Measurements from ENCODE around the gene FBXL7.

FBXL7 gene

DNA sequence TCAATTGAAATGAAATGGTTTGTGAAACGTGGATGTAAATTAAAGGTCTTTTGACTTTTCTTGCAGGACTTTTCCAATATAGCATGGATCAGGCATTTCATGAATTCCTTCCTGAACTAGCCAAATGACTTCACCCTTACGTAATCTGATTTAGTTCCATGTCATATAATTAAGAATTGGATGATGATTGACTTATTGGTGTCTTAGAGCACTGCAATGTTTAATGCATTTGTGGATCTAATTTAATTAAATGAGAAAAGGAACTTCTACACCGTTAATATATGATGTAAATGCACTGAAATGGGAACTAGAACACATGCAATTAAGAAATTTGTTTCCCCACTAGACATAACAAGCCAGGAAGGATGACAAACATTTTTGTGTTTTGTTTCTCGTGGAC is 228.8 kb downstream of the FBXL7 start:
- no peak overlapping the region for H3K4me3 ChIP-seq (ENCODE audit: low read depth, low read length)
- no peak for DNase-seq (ENCODE audit: low read depth)
- TF ChIP-seq POLR2A (IDR thresholded peaks at IDR 0.05; ENCODE audit: extremely low read depth, insufficient read length) (no peak), MYC (IDR thresholded peaks at IDR 0.05; ENCODE audit: low read depth, low read length) (no peak)
- TF ChIP-seq, protein P1, sequence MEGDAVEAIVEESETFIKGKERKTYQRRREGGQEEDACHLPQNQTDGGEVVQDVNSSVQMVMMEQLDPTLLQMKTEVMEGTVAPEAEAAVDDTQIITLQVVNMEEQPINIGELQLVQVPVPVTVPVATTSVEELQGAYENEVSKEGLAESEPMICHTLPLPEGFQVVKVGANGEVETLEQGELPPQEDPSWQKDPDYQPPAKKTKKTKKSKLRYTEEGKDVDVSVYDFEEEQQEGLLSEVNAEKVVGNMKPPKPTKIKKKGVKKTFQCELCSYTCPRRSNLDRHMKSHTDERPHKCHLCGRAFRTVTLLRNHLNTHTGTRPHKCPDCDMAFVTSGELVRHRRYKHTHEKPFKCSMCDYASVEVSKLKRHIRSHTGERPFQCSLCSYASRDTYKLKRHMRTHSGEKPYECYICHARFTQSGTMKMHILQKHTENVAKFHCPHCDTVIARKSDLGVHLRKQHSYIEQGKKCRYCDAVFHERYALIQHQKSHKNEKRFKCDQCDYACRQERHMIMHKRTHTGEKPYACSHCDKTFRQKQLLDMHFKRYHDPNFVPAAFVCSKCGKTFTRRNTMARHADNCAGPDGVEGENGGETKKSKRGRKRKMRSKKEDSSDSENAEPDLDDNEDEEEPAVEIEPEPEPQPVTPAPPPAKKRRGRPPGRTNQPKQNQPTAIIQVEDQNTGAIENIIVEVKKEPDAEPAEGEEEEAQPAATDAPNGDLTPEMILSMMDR (IDR thresholded peaks at IDR 0.05; ENCODE audit: low read depth, low read length): no peak
- TF ChIP-seq, protein P2, sequence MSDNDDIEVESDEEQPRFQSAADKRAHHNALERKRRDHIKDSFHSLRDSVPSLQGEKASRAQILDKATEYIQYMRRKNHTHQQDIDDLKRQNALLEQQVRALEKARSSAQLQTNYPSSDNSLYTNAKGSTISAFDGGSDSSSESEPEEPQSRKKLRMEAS (IDR thresholded peaks at IDR 0.05; ENCODE audit: low read depth, low read length): no peak

DNA sequence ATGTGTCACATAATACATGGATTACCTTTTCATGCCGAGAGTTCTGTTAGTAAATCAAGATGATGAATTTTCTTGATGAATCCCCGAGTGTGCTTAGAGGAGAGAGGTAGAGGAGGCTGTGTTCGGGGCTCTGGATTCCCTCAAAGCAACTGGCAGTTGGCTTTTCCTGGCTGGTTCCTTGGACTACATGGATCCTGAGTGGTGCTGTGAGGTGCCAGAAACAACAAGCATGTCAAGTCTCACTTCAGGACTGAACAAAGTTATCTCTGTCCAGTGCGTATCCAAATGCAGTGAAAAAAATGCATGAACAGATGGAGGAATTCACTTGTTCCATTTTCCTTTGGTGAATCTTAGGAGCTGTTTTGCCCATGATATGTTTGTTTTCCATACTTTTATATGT is 231.7 kb downstream of the FBXL7 start:
- no peak overlapping the region for H3K4me3 ChIP-seq (ENCODE audit: low read depth, low read length)
- no peak for DNase-seq (ENCODE audit: low read depth)
- TF ChIP-seq MYC (IDR thresholded peaks at IDR 0.05; ENCODE audit: low read depth, low read length) (no peak), POLR2A (IDR thresholded peaks at IDR 0.05; ENCODE audit: extremely low read depth, insufficient read length) (no peak)
- TF ChIP-seq, protein P2 (IDR thresholded peaks at IDR 0.05; ENCODE audit: low read depth, low read length): no peak
- TF ChIP-seq, protein P1 (IDR thresholded peaks at IDR 0.05; ENCODE audit: low read depth, low read length): no peak

DNA sequence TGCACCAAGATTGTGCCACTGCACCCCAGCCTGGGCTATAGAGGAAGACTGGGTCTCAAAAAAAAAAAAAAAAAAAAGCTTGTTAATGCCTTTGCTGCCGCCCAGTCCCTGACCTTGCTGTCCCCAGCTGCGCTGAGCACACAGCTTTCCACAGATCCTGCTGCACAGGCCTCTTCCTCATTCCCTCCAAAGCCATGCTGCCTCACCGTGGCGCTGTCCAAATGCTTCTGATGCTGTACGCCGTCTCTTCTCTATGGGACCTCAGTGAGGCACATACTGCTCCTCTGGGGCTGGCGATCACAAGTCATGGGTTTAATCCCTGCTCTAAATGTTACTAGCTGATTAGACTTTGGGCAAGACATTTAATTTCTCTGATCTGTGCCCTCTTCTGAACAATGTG is 234.1 kb downstream of the FBXL7 start:
- H3K4me3 ChIP-seq (ENCODE audit: low read depth, low read length): no peak overlapping the region
- DNase-seq (ENCODE audit: low read depth): peak; percentile 4
- TF ChIP-seq, protein P1 (IDR thresholded peaks at IDR 0.05; ENCODE audit: low read depth, low read length): no peak
- TF ChIP-seq POLR2A (IDR thresholded peaks at IDR 0.05; ENCODE audit: extremely low read depth, insufficient read length): no peak
- TF ChIP-seq, protein P2 (IDR thresholded peaks at IDR 0.05; ENCODE audit: low read depth, low read length): no peak
- no peak for TF ChIP-seq MYC (IDR thresholded peaks at IDR 0.05; ENCODE audit: low read depth, low read length)

DNA sequence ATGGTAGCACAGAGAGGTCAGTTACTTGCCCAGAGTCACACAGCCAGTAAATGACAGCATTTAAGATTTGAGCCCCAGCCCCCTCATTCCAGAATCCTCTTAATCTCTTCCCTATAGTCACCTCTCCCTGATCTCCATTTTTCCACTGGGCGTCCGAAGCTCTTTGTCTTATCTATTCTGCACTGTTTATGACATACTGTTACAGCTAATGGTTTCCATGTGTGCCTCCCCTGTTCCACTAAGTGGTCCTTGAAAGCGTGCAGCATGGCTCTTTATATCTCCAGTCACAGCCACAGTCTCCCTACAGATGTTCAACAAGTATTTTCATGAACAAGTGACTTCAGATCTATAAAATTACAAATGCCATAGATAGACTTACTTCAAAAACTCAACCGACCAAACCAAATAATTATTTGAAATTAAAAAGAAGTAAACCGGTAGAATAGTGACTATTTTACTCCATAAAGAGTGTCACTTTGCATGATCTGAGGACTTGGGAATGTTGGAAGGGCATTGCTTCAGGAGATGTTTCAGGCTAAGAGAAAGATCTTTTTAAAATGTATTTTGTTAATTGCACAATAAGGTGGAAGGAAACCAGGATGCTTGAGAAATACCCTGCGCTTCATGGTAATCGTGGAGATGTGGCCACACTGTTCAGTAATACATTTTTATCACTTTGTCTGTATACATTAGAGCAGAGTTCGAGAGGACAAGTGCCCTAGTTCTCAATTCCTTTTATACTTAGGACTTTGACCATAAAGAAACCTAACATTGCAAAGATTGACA is 237.2 kb downstream of the FBXL7 start:
- H3K4me3 ChIP-seq (ENCODE audit: low read depth, low read length): no peak overlapping the region
- DNase-seq (ENCODE audit: low read depth): no peak
- no peak for TF ChIP-seq POLR2A (IDR thresholded peaks at IDR 0.05; ENCODE audit: extremely low read depth, insufficient read length)
- TF ChIP-seq, protein P1 (IDR thresholded peaks at IDR 0.05; ENCODE audit: low read depth, low read length): no peak
- TF ChIP-seq, protein P2 (IDR thresholded peaks at IDR 0.05; ENCODE audit: low read depth, low read length): no peak
- no peak for TF ChIP-seq MYC (IDR thresholded peaks at IDR 0.05; ENCODE audit: low read depth, low read length)

DNA sequence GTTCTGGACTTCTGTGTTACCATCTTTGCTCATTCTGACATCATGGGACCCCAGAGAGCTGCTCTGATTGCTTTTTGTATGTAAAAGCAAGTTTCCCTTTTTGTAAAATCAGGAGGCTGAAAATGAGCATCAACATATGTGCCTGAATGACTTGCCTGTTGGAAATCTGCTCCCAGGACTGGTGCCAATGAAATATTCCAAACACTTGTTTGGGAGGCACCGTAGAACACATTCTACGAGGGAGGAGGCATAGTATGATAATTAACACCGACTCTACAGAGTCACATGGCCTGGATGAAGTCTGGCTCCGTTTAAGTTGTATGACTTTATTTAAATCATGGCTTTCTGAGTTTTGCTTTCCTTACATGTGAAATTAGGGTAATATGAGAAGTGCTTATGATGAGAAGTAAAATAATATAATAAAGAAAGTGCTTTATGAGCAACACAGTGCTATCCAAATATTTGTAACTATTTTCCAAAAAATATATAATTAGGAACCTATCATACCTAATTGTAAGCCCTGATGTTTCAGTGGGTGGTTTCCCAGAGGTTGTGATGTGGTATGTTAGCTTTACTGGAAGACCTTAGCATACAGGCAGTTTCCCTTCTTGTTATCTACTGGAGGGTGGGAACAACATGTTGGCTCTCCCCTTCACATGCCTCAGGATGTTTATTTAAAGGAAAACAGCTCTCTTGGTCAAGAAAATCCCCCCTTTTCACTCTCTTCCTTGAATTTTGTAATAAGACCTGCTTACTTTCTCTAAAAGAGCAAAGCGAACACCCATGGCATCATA is 238.1 kb downstream of the FBXL7 start:
- no peak for DNase-seq (ENCODE audit: low read depth)
- H3K4me3 ChIP-seq (ENCODE audit: low read depth, low read length): no peak overlapping the region
- TF ChIP-seq POLR2A (IDR thresholded peaks at IDR 0.05; ENCODE audit: extremely low read depth, insufficient read length) (no peak), MYC (IDR thresholded peaks at IDR 0.05; ENCODE audit: low read depth, low read length) (no peak)
- TF ChIP-seq, protein P2 (IDR thresholded peaks at IDR 0.05; ENCODE audit: low read depth, low read length): no peak
- TF ChIP-seq, protein P1 (IDR thresholded peaks at IDR 0.05; ENCODE audit: low read depth, low read length): no peak

Data from NB4 (cell line).